Activated CD8-positive, alpha-beta memory T cell treated with anti-CD3 and anti-CD28 coated beads, Interleukin-2, amount 50 U/mL, for 4 hours (primary cell): ENCODE data around the gene ALKBH2.
"Not testable (repeated sequence)": the region's sequence is repeated elsewhere in the genome, so short reads cannot be mapped to it uniquely, and the experiment has no call there.

Experiments
- DNase-seq: peaks from one replicate; pipeline ENCODE4 v3.0.0-alpha.2; 2020

The ALKBH2 gene

DNA sequence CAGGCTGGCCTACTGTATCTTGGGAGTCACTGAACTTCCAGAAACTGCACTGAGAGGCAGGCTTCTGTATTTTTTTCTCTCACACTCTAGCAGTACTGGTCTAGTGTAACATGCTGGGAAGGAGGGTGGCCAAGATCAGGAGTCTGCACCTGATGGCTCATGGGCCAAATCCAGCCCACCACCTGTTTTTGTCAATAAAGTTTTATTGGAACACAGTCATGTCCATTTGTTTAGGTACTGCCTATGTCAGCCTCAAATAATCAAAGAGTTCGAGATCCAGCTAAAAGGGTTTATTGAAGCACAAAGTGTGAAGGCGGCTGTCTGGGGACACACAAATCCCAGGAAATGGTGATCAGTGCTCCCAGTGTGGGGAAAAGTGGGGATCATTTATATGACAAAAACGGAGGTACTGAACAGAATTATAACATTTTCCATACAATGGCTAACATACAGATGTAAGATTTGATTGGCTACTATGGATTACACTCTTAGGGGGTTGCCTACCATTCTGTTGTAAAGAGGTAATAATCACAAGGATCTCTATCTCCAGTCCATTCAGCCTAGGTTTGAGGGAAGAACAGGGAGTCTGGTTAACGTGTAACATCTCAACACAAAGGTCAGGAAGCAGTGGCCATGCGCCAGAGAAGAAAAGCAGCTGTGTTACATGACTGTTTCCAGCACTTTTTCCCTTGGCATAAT lies 28.0 kb downstream of the ALKBH2 start:
- no peak for DNase-seq

DNA sequence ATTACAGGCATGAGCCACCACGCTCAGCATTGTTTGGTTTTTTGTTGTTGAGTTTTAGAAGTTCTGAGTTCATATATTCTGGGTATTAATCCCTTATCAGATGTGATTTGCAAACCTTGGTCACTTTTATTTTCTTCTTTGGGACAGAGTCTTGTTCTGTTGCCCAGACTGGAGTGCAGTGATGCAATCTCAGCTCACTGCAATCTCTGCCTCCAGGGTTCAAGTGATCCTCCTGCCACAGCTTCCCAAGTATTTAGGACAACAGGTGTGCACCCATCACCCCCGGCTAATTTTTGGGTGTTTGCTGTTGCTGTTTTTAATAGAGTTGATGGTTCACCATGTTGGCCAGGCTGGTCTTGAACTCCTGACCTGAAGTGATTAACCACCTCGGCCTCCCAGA lies 29.1 kb downstream of the ALKBH2 start:
- no peak for DNase-seq

DNA sequence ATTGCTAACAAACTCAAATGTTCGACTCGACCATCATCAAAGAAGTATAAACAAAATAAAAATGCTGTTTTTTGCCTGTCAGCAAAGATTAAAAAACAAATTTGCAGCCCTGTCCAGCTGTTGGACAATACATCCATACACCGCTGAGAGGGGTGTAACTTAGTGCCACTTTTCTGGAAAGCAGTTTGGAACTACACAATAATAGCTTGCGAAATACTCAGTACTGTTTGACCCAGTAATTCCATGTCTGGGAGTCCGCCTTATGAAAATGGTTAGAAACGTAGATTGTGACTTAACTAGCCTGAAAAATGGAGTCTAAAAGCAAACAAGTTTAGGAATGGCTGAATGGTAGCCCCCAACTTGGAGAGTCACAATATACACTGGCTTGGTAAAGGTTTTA lies 34.5 kb downstream of the ALKBH2 start:
- no peak for DNase-seq

DNA sequence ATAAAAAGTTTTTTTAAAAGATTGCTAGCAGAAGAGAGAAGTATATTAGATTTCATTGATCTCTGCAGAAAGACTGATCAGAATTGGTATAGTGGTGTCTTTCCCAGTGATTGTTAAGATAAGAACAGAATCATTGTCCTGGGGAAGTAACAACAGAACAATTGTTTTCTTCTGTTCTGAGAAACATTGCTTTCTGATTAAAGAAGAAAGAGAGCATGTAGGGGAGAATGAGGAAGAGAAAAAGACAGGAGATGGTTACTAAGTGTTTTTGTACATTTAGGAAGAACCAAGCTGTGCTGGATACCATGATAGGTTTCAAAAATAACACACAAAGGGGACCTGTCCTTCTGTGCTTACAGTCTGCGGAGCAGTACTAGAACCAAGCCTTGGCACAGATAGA lies 35.9 kb downstream of the ALKBH2 start:
- DNase-seq, result no peak

DNA sequence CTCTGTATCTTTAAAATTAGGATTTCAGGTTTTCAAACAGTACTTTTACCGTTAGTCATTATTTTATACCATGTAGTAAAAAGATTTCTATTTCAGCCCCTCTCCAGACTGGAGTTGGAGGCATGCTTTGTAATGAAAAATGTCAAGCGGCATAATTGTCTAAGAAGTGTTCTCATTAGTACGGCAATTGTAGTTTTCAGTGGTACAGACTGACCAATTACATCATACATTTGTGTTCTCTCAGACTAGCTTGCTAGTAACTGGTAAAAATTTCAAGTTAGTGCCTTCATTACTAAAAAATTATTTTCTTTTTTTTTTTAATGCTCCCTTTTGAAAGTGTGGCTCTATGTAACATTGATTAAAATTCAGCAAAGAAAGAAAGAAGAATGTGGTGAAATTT lies 36.4 kb downstream of the ALKBH2 start:
- no peak for DNase-seq

DNA sequence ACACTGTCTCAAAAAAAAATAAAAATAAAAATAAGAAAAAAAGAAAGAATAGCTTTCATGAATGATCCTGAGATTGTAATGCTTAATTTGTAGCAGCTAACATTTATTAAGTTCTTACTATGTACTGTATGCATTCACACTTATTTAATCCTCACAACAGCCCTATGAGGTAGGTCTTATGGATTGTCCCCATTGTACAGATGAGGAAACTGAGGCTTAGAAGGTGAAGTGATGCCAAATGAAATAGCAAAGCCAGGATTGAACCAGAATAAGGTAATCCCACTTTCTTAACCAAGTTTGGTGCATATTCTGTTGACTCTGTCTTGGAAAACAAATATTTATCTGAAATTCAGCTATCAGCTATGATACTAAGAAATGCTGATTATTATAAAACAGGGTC lies 38.8 kb downstream of the ALKBH2 start:
- DNase-seq, result no peak

DNA sequence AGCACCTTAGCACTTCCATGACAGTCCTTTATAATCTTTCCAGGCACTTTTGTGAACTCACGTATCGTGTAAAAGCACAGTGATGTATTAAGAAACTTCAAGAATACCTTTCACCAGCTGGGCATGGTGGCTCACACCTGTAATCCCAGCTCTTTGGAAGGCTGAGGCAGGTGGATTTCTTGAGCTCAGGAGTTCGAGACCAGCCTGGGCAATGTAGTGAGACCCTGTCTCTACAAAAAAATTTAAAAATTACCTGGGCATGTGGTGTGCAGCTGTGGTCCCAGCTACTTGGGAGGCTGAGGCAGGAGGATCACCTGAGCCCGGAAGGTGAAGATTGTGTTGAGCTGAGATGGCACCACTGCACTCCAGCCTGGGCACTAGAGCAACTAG lies 39.2 kb downstream of the ALKBH2 start:
- DNase-seq, result not testable (repeated sequence)

DNA sequence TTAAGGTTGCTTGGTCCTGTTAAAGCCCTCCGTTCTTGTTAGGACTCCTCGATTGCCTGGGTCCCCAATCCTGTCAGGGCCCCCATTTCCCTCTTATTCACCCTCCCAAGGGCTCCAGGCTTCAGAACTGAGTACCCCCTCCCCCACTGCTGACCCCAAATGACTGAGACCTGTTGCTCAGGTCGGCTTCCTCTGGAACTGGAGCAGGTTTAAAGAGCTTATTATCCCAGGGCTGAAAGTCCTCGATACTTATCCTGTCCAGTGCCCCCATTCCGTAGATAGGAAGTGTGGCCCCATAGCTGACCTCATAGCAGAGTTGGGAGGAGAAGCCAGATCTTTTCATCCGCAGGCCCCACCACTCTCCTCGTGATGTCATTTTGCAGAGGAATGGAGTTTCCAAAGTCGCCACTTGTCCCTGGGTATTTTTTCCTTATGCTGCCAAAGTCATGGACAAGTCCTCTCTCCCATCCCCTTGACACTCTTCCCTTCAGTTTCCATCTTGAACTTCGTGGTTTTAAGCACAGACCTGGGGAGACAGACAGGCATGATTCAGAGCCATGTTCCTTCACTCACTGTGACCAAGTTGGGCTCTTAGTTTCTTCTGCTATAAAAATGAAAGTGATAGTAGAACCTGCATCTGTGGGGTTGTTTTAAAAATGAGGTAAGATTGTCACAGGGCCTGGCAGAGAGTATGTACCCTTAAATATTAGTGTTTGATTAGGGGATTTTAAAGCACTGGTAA lies 39.7 kb downstream of the ALKBH2 start:
- no peak for DNase-seq

DNA sequence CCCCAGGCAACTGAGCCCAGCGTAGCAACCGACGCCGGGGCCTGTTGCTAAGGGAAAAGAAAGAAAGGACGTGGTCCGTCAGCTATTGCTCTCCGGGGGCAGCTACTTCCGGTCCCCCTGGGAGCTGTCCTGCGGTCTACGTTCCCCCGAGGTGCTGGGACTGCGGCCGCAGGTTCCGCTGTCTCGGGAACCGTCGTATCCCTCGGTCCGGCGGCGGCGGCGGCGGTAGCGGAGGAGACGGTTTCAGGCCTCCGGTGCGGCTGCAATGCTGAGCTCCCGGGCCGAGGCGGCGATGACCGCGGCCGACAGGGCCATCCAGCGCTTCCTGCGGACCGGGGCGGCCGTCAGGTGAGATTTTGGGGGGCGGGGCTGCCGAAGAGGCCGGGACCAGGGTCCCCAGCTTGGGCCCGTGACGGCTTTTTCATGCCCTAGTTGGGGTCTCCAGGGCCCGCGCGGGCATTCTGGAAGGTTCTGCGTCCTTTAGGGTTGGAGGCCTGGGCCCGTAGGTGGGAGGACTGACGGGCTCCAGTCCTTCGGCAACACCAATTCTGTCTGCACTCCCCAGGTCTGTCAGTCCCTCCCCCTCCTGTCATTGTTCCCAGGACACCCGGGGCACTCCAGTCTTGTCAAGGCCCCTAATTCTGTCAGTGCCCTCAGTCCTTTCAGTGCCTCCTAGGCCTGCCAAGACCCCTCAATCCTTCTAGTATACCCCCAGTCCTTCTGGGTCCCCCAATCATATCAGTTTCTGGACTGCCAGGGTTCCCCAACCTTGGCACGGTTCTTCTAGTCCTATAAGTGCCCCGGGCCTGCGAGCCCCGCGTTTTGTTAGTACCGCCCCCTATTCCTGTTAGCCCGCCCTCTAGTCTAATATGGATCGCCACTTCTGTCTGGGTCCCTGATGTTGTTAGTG lies 40.6 kb downstream of the ALKBH2 start, which contains the start of gene USP30:
TSS of gene USP30 (plus strand) at position 163 of the 910 bp plus-strand sequence. CDS start at position 266, 103 bp downstream.
- DNase-seq, result peak; percentile 84

DNA sequence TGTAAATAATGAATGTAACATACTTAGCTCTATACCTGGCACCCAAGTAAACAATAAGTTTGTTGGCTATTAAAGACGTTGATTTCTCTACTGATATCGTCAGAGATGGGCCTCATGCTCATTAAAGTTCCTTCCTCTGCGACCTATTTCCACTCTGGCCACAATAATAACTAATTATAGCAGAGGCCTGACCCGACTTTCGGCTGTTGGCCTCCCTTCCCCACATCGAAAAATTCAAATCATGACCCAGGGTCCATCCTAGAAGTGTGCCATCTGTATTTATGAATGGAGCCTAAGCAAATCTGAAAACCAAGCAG lies 41.2 kb downstream of the ALKBH2 start:
- no peak for DNase-seq

DNA sequence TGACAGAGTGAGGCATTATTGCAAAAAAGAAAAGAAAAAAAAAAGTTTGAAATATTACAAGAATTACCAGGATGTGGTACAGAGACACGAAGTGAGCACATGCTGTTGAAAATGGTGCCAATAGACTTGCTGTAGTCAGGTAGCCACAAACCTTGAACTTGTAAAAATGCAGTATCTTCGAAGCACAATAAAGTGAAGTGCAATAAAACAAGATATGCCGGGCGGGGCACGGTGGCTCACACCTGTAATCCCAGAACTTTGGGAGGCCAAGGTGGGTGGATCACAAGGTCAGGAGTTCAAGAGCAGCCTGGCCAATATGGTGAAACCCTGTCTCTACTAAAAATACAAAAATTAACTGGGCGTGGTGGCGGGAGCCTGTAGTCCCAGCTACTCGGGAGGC lies 43.5 kb downstream of the ALKBH2 start:
- DNase-seq, result not testable (repeated sequence)

DNA sequence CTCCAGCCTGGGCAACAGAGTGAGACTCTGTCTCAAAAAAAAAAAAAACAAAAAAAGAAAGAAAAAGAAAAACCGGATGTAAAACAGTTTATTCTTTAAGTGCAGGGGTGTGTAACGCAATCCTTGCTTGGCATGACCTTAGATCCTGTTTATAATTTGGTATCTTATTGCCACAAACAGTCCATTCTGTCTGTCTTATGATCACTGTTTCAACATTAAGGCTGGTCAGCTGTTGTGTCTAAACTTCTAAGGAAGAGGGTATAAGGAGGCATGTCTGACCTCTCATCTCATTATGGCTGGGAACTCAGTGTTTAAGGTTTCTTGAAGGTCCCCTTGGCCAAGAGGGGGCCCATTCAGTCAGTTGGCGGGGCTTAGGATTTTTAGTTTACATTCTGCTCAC lies 44.6 kb downstream of the ALKBH2 start:
- not testable (repeated sequence) for DNase-seq

DNA sequence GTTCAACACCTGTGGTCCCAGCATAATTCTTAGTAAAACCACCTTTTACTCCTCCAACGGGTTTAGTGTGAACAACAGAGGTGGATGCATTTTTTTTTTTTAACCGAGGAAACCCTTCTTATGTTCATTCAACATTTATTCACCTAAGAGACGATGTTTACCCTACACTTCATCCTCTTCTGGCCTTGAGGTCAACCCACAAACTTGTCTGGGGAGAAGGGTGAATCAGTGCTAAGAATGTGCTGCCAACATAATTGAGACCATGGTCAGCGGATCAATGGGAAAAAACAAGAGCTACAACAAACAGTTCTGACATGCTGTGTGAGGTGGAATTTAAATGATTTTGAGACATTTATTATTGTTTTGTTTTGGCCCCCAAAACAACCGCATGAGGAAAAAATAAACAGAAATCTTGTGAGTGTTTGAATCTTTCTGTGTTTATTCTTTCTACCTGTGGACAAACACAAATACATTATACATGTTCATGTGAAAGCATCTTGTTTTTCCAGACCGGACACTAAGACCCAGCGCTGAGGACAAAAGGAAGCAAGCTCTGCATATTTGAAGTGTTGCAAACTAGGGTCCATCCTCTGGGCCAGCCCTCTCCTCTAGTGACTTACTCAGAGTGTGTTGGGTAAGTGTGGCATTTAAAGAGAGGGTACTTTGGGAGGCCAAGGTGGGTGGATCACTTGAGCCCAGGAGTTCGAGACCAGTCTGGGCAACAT lies 46.0 kb downstream of the ALKBH2 start:
- DNase-seq, result no peak

DNA sequence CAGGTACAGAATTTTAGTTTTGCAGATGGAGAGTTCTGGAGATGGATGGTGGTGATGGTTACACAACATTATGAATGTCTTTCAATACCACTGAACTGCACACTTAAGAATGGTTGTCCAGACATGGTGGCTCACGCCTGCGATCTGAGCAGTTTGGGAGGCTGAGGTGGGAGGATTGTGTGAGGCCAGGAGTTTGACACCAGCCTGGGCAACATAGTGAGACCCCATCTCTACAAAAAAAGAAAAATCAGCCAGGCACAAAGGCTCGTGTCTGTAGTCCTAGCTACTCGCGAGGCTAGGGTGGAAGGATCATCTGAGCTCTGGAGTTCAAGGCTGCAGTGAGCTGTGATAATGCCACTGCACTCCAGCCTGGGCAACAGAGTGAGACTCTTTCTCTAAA lies 49.0 kb downstream of the ALKBH2 start:
- DNase-seq, result no peak
